Measurements from ENCODE around the gene LRRC3. TPM values are rescaled to one million over a fixed set of nuclear protein-coding genes. Genes with fewer than 3 reads are reported as not detected.

Gene LRRC3
- total RNA-seq, 2 experiments from 2014 or later: not detected

DNA sequence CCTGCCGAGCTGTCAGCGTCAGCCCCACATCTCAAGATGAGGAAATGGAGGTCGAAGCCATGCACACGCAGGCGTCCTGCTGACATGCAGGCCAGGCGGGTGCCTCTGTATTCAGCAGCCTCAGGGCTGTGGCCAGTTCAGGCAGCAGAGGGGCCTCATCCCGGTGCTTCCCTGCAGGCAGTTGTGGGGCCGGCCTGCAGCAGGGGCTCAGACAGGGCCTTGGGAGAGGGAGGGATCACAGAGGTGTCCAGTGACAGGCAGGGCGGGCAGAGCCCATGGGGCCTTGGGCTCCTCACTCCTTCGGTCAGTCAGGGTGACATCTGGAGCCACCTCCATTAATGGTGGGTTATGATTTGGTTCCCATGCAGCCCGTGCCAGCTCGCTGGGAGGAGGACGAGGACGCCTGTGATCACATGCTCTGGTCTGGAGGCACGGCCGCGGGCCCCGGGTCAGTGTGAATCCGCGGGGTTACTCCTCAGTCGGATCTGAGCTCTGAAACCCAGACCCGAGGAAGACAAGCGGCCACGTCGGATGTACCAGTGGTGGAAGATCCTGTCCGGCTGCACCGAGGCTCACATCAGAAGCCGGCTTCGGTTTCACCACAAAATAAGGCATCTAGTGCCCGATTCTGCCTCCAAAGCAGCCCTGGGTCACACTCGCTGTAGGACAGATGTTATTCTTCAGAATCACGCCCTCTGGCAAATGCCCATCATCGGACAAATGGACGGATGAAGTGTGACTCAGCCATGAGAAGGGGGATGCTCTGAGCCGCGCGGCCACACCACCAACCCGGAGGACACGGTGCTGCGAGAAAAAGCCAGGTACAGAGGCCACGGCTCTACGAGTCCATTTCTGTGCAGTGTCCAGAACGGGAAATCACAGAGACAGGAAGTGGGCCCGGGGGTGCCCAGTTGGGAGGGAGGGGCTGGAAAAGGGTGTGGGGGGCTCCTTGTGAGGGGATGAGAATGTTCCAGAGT lies 51.3 kb downstream of the LRRC3 start:
- DNase-seq (ENCODE audit: low spot score): no peak
- Histone ChIP-seq H3K4me2 (ENCODE audit: low read length) (no peak overlapping the region), H3K4me1 (ENCODE audit: insufficient read depth, low read length, poor library complexity, severe bottlenecking) (no peaks in the 10 kb centered on the region), H3K9me3 (ENCODE audit: low read length) (no peaks in the 10 kb centered on the region), H3K4me3 (ENCODE audit: low read depth, low read length, poor library complexity, severe bottlenecking) (no peak overlapping the region), H3K79me2 (ENCODE audit: insufficient read depth, low read depth, low read length) (no peaks in the 10 kb centered on the region), H2AFZ (ENCODE audit: low read length) (no peak overlapping the region), H3K27ac (ENCODE audit: low read depth, low read length, poor library complexity, severe bottlenecking) (no peak overlapping the region), H3K9me2 (ENCODE audit: insufficient read depth, low read length) (no peaks in the 10 kb centered on the region), H4K20me1 (ENCODE audit: insufficient read depth, low read length) (no peaks in the 10 kb centered on the region), H3K36me3 (ENCODE audit: insufficient read depth, low read length) (no peaks in the 10 kb centered on the region)
- ChIA-PET CTCF (ENCODE audit: unreplicated experiment) (interaction anchor here (0.6 kb wide), 1 partner anchor 86 kb away, joined by 3 read pairs; no protein-coding TSS in a partner anchor), POLR2A (no interaction called here)
- TF ChIP-seq, protein P1, sequence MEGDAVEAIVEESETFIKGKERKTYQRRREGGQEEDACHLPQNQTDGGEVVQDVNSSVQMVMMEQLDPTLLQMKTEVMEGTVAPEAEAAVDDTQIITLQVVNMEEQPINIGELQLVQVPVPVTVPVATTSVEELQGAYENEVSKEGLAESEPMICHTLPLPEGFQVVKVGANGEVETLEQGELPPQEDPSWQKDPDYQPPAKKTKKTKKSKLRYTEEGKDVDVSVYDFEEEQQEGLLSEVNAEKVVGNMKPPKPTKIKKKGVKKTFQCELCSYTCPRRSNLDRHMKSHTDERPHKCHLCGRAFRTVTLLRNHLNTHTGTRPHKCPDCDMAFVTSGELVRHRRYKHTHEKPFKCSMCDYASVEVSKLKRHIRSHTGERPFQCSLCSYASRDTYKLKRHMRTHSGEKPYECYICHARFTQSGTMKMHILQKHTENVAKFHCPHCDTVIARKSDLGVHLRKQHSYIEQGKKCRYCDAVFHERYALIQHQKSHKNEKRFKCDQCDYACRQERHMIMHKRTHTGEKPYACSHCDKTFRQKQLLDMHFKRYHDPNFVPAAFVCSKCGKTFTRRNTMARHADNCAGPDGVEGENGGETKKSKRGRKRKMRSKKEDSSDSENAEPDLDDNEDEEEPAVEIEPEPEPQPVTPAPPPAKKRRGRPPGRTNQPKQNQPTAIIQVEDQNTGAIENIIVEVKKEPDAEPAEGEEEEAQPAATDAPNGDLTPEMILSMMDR (conservative IDR thresholded peaks at IDR 0.05; ENCODE audit: low read length): no peak
- no peak for TF ChIP-seq EZH2phosphoT487 (IDR thresholded peaks at IDR 0.05; ENCODE audit: borderline replicate concordance, low read depth, low read length)
- intact Hi-C loops (cut with micrococcal nuclease; ENCODE audit: unreplicated experiment): no loop called here
- no TSS peak for BruUV-seq (replicated peaks)

DNA sequence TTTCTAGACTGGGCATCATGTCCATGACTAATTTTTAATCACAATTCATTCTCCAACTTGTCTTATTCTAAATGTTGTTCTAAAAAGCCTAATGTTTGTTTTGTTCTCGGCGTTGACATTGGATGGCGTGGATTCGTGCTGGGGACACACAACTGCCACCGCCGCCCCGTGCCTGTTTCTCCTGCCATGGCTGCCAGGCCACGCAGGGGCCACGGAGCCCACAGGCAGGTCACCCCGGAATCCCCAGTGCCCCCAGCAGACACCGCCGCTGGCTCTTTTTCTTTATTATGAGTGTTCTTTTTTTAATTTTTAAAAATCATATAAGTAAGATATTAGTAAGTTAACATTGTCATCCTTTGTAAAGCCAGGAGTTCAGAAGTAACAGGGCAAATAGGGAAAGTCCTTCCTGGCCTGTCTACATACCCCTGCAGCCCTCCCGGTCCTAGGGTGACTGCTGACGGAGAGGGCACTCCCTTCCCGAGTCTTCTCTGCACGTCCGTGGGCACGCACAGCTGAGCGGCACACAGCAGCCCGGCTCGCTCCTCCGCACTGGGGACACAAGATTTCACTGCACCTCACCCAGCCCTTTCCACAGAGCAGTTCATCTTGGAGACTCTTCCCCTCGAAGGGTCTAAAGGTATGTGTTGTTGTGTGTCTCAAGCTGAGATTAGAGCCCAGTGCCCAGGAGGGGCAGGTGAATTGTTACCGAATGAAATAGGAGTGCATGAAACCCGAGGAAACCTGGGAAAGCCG lies 52.5 kb downstream of the LRRC3 start:
- H3K9me2 ChIP-seq (ENCODE audit: insufficient read depth, low read length): no peaks in the 10 kb centered on the region
- no peaks in the 10 kb centered on the region for H3K4me1 ChIP-seq (ENCODE audit: insufficient read depth, low read length, poor library complexity, severe bottlenecking)
- no peak overlapping the region for H3K27ac ChIP-seq (ENCODE audit: low read depth, low read length, poor library complexity, severe bottlenecking)
- TF ChIP-seq EZH2phosphoT487 (IDR thresholded peaks at IDR 0.05; ENCODE audit: borderline replicate concordance, low read depth, low read length): no peak
- TF ChIP-seq, protein P1 (conservative IDR thresholded peaks at IDR 0.05; ENCODE audit: low read length): no peak
- H4K20me1 ChIP-seq (ENCODE audit: insufficient read depth, low read length): no peaks in the 10 kb centered on the region
- POLR2A ChIA-PET: no interaction called here
- no peaks in the 10 kb centered on the region for H3K79me2 ChIP-seq (ENCODE audit: insufficient read depth, low read depth, low read length)
- no peak overlapping the region for H2AFZ ChIP-seq (ENCODE audit: low read length)
- no peak overlapping the region for H3K4me2 ChIP-seq (ENCODE audit: low read length)
- DNase-seq (ENCODE audit: low spot score): no peak
- intact Hi-C loops (cut with micrococcal nuclease; ENCODE audit: unreplicated experiment): no loop called here
- BruUV-seq (replicated peaks): no TSS peak
- no peaks in the 10 kb centered on the region for H3K36me3 ChIP-seq (ENCODE audit: insufficient read depth, low read length)
- no peaks in the 10 kb centered on the region for H3K9me3 ChIP-seq (ENCODE audit: low read length)
- H3K4me3 ChIP-seq (ENCODE audit: low read depth, low read length, poor library complexity, severe bottlenecking): no peak overlapping the region
- CTCF ChIA-PET (ENCODE audit: unreplicated experiment): no interaction called here

DNA sequence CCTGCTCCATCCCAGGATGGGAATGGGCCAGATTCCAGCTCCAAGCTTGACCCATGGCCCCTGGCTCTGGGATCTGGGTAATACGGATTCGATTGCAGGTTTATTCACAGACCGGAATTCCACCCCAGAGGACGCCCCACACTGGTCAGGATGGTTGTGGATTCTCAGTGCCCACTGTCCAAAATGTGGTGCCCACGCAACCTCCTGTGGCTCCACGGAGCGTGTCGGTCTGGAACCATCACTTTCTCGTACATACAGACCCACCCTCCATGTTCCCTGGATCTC lies 53.1 kb downstream of the LRRC3 start:
- ChIA-PET CTCF (ENCODE audit: unreplicated experiment) (no interaction called here), POLR2A (no interaction called here)
- no peak overlapping the region for H3K4me3 ChIP-seq (ENCODE audit: low read depth, low read length, poor library complexity, severe bottlenecking)
- no peak overlapping the region for H3K4me2 ChIP-seq (ENCODE audit: low read length)
- no peak overlapping the region for H3K27ac ChIP-seq (ENCODE audit: low read depth, low read length, poor library complexity, severe bottlenecking)
- H3K9me2 ChIP-seq (ENCODE audit: insufficient read depth, low read length): no peaks in the 10 kb centered on the region
- no peak for TF ChIP-seq EZH2phosphoT487 (IDR thresholded peaks at IDR 0.05; ENCODE audit: borderline replicate concordance, low read depth, low read length)
- TF ChIP-seq, protein P1 (conservative IDR thresholded peaks at IDR 0.05; ENCODE audit: low read length): no peak
- H3K9me3 ChIP-seq (ENCODE audit: low read length): no peaks in the 10 kb centered on the region
- H2AFZ ChIP-seq (ENCODE audit: low read length): no peak overlapping the region
- H3K36me3 ChIP-seq (ENCODE audit: insufficient read depth, low read length): no peaks in the 10 kb centered on the region
- BruUV-seq (replicated peaks): no TSS peak
- intact Hi-C loops (cut with micrococcal nuclease; ENCODE audit: unreplicated experiment): no loop called here
- H4K20me1 ChIP-seq (ENCODE audit: insufficient read depth, low read length): no peaks in the 10 kb centered on the region
- no peaks in the 10 kb centered on the region for H3K4me1 ChIP-seq (ENCODE audit: insufficient read depth, low read length, poor library complexity, severe bottlenecking)
- DNase-seq (ENCODE audit: low spot score): no peak
- H3K79me2 ChIP-seq (ENCODE audit: insufficient read depth, low read depth, low read length): no peaks in the 10 kb centered on the region
